HG03060 (cell line): ENCODE data around the gene ZNF580.

Source experiments
- ATAC-seq: cut with Tn5 transposase; IDR thresholded peaks from one replicate; pipeline ENCODE4 v1.9.1; 2021; ENCODE audit warnings: low read depth, moderate number of reproducible peaks; ENCODE audit not compliant: unreplicated experiment

Gene ZNF580

DNA sequence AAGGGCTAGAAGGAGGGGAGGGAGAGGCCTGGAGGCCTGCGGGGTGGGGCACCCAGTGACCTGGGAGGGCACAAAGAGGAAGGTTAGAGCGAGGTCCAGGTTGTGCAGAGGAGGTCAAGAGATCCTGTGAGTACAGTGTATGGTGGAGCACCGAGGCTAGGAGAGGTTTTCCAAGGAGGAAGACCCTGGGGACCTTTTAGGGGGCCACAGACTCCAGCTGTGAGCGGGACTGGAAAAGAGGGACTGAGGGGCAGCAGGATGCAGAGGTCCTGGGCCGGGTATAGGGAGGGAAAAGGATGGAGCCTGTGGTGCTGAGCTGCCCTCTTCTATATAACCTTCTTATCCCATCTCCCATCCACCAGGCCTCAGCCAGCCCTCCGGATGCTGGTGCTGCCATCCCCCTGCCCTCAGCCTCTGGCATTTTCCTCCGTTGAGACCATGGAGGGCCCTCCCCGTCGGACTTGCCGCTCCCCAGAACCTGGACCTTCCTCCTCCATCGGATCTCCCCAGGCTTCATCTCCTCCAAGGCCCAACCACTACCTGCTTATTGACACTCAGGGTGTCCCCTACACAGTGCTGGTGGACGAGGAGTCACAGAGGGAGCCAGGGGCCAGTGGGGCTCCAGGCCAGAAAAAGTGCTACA lies 3.5 kb downstream of the ZNF580 start:
- no peak for ATAC-seq

DNA sequence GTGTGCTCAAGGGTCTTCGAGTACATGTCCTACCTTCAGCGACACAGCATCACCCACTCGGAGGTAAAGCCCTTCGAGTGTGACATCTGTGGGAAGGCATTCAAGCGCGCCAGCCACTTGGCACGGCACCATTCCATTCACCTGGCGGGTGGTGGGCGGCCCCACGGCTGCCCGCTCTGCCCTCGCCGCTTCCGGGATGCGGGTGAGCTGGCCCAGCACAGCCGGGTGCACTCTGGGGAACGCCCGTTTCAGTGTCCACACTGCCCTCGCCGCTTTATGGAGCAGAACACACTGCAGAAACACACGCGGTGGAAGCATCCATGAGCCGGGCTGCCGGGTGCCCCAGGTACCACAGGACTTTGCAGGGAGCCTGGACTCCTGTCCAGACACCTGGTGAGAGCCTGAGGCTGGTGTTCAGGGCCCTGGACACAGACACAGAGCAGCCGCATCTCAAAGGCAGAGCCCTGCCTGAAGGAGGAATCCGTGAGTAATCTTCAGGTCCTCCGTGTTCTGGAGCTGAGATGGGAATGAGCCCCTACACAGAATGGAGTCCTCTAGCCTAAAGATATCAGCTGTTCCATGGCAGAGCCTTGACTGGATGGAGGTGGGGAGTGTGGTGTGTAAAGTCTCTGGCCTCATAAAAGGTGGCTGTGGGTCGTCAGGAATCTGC lies 4.2 kb downstream of the ZNF580 start:
- ATAC-seq: no peak

DNA sequence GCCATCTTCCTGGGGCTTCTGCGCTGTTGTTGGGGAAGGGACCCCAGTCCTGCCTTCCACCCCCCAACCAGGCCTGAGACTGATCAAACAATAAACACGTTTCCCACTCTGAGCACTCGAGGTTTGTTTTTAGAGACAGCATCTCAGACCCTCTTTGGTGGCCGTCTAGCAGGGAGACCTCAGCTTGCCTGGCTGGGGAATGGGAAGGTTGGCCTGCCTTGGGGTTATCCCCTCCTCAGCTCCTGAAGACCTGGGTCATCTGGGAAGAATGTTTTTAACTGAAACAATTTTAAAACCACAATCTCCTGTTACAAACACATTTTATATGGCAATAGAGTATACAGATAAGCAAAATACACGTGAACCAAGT lies 4.7 kb downstream of the ZNF580 start:
- ATAC-seq: no peak

DNA sequence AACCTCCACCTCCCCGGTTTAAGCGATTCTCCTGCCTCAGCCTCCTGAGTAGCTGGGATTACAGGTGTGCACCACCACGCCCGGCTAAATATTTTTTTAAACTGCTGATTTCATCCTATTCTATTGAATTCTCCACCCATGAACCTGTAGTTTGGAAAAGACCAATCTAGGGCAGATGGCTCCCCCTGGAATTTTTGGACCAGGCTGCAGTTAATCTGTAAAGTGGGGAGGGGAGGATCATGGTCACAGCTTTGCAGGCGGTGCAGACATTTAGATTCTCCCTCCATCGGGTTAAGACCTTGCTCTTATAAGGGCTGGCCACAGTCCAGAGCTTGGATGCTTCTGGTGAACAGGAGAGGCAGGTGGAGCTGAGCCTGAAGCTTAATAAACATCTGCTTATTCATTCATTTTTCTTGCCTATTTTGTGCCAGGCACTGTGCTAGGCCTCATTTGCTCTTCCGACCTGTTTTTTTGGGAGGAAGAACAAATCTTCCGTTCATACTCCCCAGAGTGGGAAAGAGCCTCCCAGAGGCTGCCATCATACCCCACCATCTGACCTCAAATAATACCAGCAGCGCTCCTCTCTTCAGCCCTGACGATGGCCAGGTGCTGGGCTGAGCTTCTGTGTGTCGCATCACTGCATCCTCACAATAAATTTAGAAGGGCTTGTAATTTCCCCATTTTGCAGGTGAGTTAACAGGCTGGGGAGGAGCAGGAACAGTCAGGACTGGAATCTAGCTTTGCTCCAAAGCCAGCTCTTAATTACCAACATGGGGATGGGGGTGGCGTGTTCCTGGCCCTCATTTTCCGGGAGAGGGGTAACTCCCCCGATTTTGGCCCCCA lies 6.3 kb downstream of the ZNF580 start:
- no peak for ATAC-seq

DNA sequence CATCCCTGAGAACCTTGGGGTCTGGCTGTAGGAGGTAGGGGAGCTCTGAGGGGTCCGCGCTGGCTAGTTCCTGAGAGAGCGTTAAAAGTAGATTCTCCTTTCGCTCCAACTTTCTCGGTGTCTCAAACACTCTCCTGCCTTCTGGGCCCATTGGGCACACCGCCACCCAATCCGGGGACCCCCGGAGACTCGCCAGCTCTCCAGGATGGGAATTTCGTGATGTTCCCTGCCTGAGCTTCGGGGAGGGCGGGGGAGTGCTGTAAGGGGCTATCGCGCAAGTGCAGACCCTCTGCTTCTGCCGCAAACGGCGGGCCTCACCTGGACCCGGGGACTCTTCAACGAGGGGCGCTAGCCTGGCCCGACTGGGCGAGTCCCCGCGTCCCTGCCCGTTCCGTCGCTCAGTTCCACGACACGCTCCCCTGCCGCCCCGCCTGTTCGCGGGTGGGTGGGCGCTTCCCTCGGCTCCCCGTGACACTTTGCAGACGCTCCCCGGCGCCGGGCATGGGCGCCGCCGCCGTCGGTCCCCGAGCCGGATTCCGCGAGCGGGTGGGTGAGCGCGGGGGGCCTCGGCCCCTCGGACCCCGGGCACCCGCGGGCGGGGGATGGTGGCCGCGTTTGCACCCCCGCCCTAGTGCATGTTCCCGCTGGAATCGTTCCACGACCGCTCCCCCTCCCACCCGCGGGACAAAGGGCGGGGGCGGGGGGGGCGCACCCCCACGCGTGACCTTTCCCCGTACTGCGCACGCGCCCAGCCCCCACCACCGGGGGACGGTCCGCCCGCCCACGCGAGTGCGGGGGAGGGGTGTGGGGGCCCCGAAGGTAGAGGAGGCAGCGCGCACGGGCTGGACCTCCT lies 7.2 kb downstream of the ZNF580 start, which contains the start of gene CCDC106:
TSS of gene CCDC106 (plus strand) at position 481 of the 853 bp plus-strand sequence. CDS start 835 bp downstream, outside the sequence.
- no peak for ATAC-seq

DNA sequence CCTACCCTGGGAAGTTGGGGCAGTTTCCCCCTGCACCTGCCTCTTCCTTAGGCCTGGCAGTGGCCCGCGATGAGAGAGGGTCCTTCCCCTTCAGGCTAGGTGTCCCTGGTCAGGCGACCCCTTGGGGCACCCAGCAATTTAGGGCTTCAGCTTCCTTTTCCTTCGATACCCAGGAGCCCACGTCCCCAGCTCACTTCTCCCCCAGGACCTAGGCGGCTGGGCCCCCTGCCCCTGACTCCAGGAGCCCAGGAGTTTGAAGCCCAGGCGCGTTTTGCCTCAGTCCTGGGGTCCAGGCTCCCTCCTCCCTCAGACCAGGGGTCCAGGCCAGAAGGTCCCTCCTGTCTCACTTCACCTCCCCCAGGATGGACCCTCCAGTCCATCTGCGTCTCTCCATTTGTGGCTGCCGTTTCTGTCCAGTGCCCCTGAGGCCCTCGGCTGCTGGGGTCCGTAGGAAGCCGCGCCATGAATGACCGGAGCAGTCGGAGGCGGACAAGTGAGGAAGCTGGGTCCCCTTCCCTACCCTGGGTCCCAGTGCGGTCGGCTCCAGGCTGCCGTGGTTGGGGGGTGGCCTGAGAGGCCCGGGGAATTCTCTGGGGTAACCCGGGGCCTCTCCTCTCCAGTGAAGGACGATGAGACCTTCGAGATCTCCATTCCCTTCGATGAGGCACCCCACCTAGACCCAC lies 7.9 kb downstream of the ZNF580 start:
- ATAC-seq: no peak

DNA sequence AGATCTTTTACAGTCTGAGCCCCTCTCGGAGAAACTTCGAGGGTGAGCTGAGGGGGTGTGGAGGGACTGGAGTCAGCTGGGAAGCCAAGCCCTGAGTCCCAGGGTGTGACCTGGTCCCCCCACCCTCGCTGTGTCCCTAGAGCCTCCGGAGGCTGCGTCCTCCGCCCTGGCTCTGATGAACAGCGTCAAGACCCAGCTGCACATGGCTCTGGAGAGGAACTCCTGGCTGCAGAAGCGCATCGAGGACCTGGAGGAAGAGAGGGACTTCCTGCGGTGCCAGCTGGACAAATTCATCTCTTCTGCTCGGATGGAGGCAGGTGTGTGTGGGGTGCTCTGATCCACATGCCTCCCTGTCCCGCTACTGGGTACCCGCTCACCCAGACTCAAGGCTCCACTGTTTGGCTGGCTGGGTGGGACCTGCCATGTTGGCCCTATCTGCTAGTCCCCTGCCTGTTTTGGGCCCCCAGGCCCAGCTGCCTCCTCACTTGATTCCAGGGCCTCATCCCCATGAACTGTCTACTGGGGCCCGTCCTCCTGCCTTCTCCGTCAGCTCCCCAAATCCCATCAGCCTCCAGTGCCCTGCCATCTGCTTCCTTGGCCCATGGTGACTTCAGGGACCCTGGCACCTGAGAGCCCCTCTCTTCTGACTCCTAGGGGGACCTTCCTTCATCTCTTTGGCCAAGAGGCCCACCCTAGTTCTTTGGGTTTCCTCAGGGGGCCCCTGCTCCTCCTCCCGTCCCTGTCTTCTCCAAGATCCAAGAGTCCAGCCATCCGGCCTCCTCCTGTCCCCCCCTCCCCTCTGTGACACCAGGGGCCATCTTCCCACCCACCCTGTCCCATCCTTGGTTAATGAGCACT lies 8.7 kb downstream of the ZNF580 start:
- no peak for ATAC-seq

DNA sequence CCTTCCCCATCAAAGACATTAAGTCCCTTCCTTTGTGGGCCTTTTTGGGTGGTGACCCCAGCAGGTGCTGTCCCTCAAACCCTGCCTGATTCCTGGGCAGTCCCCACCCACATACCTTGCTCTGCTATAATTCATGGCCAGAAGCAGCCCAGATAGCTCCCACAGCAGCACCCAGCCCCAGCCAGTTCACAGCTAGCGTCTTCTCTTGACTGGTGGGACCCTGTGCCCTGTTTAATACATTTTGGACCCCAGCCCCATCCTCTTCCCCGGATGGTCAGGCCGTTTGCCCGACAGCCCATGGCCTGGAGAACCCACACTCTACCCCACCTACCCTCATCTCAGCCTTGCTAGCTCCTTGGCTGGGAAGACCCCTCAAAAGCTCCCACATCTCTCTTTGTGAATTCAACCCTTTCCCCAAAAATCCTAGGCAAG lies 9.3 kb downstream of the ZNF580 start:
- no peak for ATAC-seq

DNA sequence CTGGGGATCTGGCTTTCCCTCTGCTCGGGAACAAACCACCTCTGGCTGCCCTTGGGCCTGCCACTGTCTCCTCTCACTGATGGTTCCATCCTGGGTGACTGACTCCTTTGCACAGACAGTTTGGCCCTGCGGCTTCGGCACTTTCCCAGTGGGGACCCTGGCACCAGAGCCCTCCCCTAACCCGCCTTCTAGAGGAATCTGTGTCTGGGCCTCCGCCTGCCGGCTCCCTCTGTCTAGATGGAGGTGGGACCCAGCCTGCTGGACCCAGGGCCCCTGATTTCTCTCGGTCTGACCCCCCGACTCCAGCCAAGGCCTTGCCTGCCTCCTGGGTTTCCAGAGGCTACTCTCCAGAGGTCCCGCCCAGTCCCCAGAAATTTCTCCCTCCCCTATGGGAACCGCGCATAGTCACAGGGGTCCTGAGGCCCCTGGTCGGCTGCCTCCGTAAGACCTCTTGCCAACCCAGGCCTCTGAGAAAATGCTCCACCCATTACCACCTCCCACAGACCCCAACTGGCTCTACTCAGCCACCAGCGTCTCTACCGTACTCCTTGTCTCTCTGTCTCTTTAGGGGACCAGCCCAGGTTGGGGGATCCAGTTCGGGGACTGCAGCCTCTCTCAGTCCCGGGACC lies 9.9 kb downstream of the ZNF580 start:
- no peak for ATAC-seq

DNA sequence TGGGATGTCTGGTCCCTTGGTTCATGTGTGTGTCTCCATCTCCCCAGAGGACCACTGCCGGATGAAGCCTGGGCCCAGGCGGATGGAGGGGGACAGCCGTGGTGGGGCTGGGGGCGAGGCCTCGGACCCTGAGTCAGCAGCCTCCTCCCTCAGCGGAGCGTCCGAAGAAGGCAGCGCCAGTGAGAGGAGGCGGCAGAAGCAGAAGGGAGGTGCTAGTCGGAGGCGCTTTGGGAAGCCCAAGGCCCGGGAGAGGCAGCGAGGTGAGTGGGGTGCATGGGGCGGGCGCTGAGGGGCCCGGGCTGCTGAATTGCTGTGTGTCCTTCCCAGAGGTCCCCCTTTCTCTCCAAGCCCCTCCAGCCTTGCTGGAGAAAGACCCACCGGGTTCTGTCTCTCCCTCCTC lies 10.4 kb downstream of the ZNF580 start:
- no peak for ATAC-seq

DNA sequence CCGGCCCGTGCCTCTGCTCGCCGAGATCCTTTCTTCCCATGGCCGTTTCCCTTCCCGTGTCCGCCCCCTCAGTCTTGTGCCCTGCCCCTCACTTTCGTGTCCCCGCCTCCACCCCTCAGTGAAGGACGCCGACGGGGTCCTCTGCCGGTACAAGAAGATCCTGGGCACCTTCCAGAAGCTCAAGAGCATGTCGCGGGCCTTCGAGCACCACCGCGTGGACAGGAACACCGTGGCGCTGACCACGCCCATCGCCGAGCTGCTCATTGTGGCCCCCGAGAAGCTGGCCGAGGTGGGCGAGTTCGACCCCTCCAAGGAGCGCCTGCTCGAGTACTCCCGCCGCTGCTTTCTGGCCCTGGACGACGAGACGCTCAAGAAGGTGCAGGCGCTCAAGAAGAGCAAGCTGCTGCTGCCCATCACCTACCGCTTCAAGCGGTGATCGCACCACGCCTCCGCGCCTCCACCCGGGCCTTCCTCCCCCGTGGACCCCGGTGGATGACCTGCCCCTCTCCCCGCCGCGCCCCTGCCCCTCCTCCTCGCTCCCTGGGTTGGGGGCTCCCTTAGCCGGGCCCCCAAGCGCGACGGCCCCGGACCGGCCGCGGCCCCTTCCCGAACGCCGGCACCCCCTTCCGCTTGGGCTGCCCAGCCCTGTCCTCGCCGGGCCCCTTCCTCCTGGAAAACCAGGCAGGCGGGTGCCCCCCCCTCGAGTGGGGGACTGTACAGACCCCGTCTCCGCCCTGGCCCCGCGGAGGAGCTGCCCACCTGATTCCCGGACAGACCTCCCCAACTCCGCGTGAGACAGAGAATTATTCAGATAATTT lies 11.7 kb downstream of the ZNF580 start:
- ATAC-seq: no peak

DNA sequence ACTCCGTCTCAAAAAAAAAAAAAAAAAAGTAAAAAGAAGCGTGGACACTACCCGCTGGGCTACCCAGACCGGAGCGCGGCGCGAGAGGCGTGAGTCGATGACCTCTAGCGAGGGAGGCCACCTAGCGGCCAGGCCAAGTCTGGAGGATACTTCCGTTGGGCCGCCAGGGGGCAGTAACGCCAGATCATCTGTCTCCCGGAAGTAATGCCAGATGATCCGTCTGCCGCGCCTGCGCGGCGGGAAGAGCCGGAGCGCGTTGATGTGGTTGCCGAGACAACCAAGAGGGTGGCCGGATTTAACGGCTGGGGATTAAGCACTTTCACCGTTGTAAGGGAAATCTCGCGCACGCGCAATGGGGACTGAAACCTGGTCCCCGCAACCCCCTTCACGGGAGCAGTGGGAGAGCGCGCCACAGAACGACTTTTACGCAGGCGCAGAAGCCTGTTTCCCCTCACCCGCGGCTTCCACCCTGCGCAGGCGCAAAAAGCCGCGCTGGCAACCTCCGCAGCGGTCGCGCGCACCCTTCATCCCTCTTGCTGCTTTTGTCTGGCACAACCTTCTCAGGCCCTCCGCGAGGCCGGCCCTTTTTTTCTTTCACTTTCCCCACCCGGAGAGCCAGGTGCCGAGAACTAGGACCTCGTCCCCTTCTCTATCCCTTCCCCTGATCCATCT lies 13.0 kb downstream of the ZNF580 start:
- peak; percentile 45 for ATAC-seq

DNA sequence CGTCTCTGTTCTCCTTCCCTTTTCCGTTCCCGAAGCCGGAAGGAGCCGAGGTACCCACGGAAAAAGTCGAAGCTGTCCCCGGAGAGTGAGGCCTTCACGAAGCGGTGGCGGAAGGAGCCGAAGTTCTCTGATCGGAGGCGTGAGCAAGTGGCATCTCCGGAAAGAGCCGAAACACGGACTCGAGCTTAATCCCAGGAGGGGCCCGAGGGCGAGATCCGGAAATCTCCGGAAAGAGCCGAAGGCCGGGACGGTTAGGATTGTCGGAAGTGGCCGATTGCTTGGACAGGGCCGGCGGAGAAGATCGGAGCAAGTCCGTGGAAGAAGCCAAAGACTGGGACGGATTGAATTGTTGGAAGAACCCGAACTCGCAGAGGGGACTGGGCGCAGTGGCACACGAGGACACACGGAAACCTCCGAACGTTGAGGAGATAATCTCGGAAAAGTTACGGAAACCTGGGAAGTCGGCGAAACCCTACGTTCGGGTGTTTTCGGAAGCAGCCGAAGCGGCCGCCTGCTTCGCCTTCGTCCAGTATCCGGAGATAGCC lies 13.6 kb downstream of the ZNF580 start:
- ATAC-seq: peak; percentile 38

DNA sequence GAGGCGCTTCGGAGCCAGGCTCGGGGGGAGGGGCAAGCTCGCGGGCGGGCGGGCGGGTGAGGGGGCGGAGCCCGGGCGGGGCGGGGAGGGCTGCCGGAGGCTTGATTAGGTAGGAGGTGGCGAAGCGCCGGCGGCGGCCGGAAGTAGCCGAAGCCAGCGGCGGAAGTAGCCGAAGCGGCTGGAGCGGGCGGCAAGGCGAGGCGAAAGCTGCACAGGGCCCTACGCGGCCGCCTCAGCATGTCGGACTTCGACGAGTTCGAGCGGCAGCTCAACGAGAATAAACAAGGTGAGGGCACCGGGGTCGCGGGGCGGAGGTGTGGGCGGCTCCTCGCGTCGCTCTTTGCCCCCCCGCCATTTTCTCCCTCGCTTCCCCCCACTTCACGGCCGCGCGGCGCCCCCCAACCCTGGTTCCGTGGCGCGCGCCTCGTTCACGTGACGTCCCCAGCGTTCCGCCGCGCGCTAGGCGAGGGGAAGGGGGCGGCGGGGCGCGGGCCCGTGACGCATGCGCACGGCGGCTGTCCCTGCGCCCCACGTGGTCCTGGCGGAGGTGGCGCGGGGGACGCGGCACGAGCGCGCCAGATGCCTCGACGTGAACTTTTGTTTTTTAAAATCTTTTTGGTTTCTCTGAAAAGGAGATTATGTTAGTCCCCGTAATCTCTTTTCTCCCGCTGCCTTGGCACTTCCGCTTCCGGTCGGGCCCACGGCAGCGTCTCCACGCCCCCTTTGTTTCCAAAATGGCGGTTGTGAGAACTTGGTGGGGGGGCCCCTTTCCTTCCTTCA lies 14.3 kb downstream of the ZNF580 start, which contains the start of gene U2AF2:
TSS of gene U2AF2 (plus strand) at position 168 of the 780 bp plus-strand sequence. CDS start at position 238, 70 bp downstream.
- ATAC-seq: peak; percentile 16

DNA sequence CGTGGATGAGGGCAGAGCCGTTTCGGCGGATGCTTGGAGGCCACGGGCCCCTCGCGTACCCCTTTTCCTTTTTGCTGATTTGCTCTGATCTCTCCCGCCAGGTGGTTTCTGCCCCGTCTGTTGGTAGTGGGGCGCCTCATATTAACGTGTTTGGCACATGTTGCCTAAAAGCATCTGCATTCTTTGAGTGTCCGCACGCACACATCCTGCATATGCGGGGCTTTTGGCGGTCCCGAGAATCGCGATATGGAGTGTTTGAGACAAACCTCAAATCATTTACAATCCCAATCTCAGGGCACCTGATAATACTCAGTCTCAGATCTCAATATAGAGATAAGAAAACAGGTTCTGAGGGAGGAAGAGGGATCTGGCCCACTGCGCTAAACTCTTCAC lies 14.8 kb downstream of the ZNF580 start:
- no peak for ATAC-seq

DNA sequence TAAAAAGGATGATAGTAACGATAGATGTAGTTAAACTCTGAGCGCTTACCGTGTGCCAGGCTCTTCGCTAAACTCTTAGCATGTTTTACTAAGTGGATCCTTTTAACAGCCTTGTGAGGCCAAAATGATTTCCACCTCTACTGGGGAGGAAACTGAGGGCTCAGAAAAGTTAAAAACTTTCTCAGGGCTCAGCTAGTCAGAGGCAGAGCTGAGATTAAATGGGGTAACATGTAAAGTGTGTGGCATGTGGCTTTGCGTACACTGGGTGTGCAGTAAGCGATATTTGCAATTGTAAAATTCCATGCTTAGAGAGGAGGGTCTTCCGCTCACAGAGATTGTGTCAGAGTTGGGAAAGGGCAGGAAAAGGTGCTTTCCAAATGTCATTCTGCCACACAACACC lies 15.8 kb downstream of the ZNF580 start:
- ATAC-seq: no peak
